Psoas muscle (tissue), 8 donors: ENCODE measurements around the gene VPS35L. TPM values are rescaled to one million over a fixed set of nuclear protein-coding genes. Genes with fewer than 3 reads are reported as not detected.

Experiments
- ATAC-seq, 4 donors: fragments of 200-7000 bp; cut with Tn5 transposase; one replicate each; pipeline ENCODE4 v1.9.1; 2020; ENCODE audit warnings: moderate library complexity in 3 of 4, mild to moderate bottlenecking in 2 of 4
- DNase-seq, 2 donors: peaks; one replicate each; pipeline ENCODE4 v3.0.0-alpha.2; 2020
- H3K27ac ChIP-seq: fragments of 200-600 bp; one replicate; pipeline ENCODE4 v1.8.0; 2022
- H3K27me3 ChIP-seq, 3 donors: fragments of 200-600 bp in 1 of 3; one replicate each; pipeline versions ENCODE4 v1.6.1 to v1.8.0; 2013 to 2022; ENCODE audit warnings: low read length in 2 of 3, mild to moderate bottlenecking in 2 of 3, moderate library complexity in 1 of 3; ENCODE audit not compliant: insufficient read depth in 3 of 3
- H3K36me3 ChIP-seq, 2 donors: fragments of 200-600 bp in 1 of 2; one replicate each; pipeline versions ENCODE4 v1.6.1 to v1.8.0; 2013 to 2022; ENCODE audit warnings: low read depth in 1 of 2, mild to moderate bottlenecking in 1 of 2, moderate library complexity in 1 of 2; ENCODE audit not compliant: insufficient read depth in 1 of 2
- H3K4me1 ChIP-seq: fragments of 200-600 bp; one replicate; pipeline ENCODE4 v1.8.0; 2022
- H3K4me3 ChIP-seq: fragments of 200-600 bp; one replicate; pipeline ENCODE4 v1.8.0; 2022; ENCODE audit warnings: mild to moderate bottlenecking
- H3K9me3 ChIP-seq: fragments of 200-600 bp; one replicate; pipeline ENCODE4 v1.8.0; 2022
- CTCF ChIP-seq: fragments of 200-600 bp; IDR thresholded peaks from one replicate; pipeline ENCODE4 v1.8.0; 2022; ENCODE audit warnings: antibody characterized with exemption
- WGBS, 3 donors: extraction: QIAGEN DNeasy Blood & Tissue Kit; methylation state at CpG; one replicate each; pipeline versions ENCODE4 v1.1.6 to v1.1.7; 2013; 5-methylcytosine and 5-hydroxymethylcytosine counted together
- intact Hi-C, 2 donors: fragments of 100-400 bp; cut with DNase I; formaldehyde crosslinking; loops; one replicate each; pipeline versions ENCODE4 v1.11.0 to v1.14.2; 2022
- polyA plus RNA-seq, 3 donors: library from polyadenylated mRNA; stranded (reverse); fragments of 200-250 nt; gene quantifications; one replicate each; pipeline ENCODE4 v1.2.3, GENCODE V29; 2013
- total RNA-seq, 4 donors: library from RNA; stranded (reverse); fragmentation: NEBNext Ultra II Directional in 2 of 4; extraction: Animal tissue kit (Norgen Biotek cat#: 25700) in 2 of 4; gene quantifications; one replicate each; pipeline versions ENCODE4 v1.2.1 to v1.2.4, GENCODE V29; 2021 to 2023
- donor health status: healthy with polysubstance abuse.
- donor health status: DM: no; HTN: no; CAD: no; lungs with moderate emphysema.
- donor health status: Bipolar disorder and iron deficiency.
- donor health status: healthy.
- donor health status: DM: yes; HTN: yes; CAD: no.
- donor health status: DM: no; HTN: no; CAD: no.
- donor health status: DM: no; HTN: no; CAD: no.
- donor health status: DM: yes; HTN: yes; CAD: no.

Gene VPS35L
- total and polyA plus RNA-seq, 7 donors = 12.6 to 34.6 (median 27.8) TPM

- no peak for DNase-seq
- Histone ChIP-seq H3K4me1 (no peaks in the 10 kb centered on the region), H3K27ac (no peak overlapping the region), H3K4me3 (no peak overlapping the region), H3K27me3 (no peaks in the 10 kb centered on the region), H3K9me3 (peaks cover 7% of the 10 kb centered on the region), H3K36me3 (peaks cover 8 to 71% of the 10 kb centered on the region in 2 donors)
- no peak for ATAC-seq
- intact Hi-C loops = no loop called here
- TF ChIP-seq CTCF = no peak
- WGBS, 3 donors = 95 to 97% (median 95%) methylated on average over 3 of the region's 3 CpGs
These were observed 10.9 kb downstream of the VPS35L start for GRCh38 chr16:19566362-19566761.

GRCh38 chr16:19567560-19567959, 12.1 kb downstream of the VPS35L start:
- DNase-seq = no peak
- H3K4me3 ChIP-seq = no peak overlapping the region
- no peak for TF ChIP-seq CTCF
- peaks cover 7% of the 10 kb centered on the region for H3K9me3 ChIP-seq
- no peaks in the 10 kb centered on the region for H3K27me3 ChIP-seq
- 90 to 94% (median 92%) methylated on average over 8 of the region's 8 CpGs for WGBS, 3 donors
- no peak for ATAC-seq
- intact Hi-C loops = no loop called here
- peaks cover 8 to 83% of the 10 kb centered on the region in 2 donors for H3K36me3 ChIP-seq
- H3K27ac ChIP-seq = no peak overlapping the region
- H3K4me1 ChIP-seq = no peaks in the 10 kb centered on the region

- ATAC-seq = no peak
- peaks cover 5 to 95% of the 10 kb centered on the region in 2 donors for H3K36me3 ChIP-seq
- no peaks in the 10 kb centered on the region for H3K27me3 ChIP-seq
- H3K9me3 ChIP-seq = no peaks in the 10 kb centered on the region
- TF ChIP-seq CTCF = no peak
- no peak overlapping the region for H3K4me3 ChIP-seq
- no peaks in the 10 kb centered on the region for H3K4me1 ChIP-seq
- DNase-seq = no peak
- WGBS, 3 donors = 95 to 97% (median 95%) methylated on average over 9 of the region's 9 CpGs
- H3K27ac ChIP-seq = no peak overlapping the region
- intact Hi-C loops = no loop called here
These were observed 18.5 kb downstream of the VPS35L start for GRCh38 chr16:19573997-19574396.

- 62 to 87% (median 74%) methylated on average over 2 of the region's 2 CpGs for WGBS, 3 donors
- Histone ChIP-seq H3K9me3 (no peaks in the 10 kb centered on the region), H3K27me3 (no peaks in the 10 kb centered on the region), H3K36me3 (peaks cover 5 to 95% of the 10 kb centered on the region in 2 donors), H3K4me1 (no peaks in the 10 kb centered on the region), H3K27ac (no peak overlapping the region), H3K4me3 (no peak overlapping the region)
- intact Hi-C loops = no loop called here
- TF ChIP-seq CTCF = no peak
- ATAC-seq = no peak
- DNase-seq = no peak
These were observed 19.1 kb downstream of the VPS35L start for GRCh38 chr16:19574615-19575014.

GRCh38 chr16:19578378-19578971, 23.0 kb downstream of the VPS35L start:
- no peaks in the 10 kb centered on the region for H3K27me3 ChIP-seq
- no peaks in the 10 kb centered on the region for H3K4me1 ChIP-seq
- ATAC-seq (no peak), DNase-seq (no peak)
- no peaks in the 10 kb centered on the region for H3K9me3 ChIP-seq
- peaks cover 11 to 95% of the 10 kb centered on the region in 2 donors for H3K36me3 ChIP-seq
- H3K4me3 ChIP-seq = no peak overlapping the region
- WGBS, 3 donors = 84 to 89% (median 87%) methylated on average over 10 of the region's 10 CpGs
- H3K27ac ChIP-seq = no peak overlapping the region
- no peak for TF ChIP-seq CTCF
- intact Hi-C loops = no loop called here
